Naive thymus-derived CD8-positive, alpha-beta T cell (primary cell): ENCODE results near the gene CXCR5. TPM values are rescaled to one million over a fixed set of nuclear protein-coding genes. Genes with fewer than 3 reads are reported as not detected.
A peak's percentile ranks its signal among the peaks of the same experiment; 100 is the strongest.

Experiments used
- ATAC-seq, 2 donors: fragments of 150-1000 bp; cut with Tn5 transposase in 1 of 2; sonication (Bioruptor Pico), chemical (Tn5 transposase) in 1 of 2; 1 replicate in 1 of 2; 2 replicates in 1 of 2; pipeline ENCODE4 v1.10.0; 2021; ENCODE audit warnings: mild to moderate bottlenecking in 2 of 2, moderate library complexity in 2 of 2
- POLR2A ChIA-PET: fragments of 350-600 bp; sonication (Branson Sonifier 250); formaldehyde crosslinking; loops from one replicate; lab custom pipeline; 2021; ENCODE audit warnings: antibody characterized with exemption; lab: Charles Lee
- DNase-seq, 10 donors: peaks; one replicate each; pipeline versions ENCODE4 v3.0.0 to v3.0.0-alpha.2; 2020 to 2022
- H3K27ac Mint-ChIP-seq, 10 donors: one replicate each; pipeline ENCODE4 v1.8.0; 2020 to 2022; ENCODE audit warnings: mild to moderate bottlenecking in 10 of 10, mixed read lengths in 10 of 10, moderate library complexity in 4 of 10, inconsistent platforms in 1 of 10
- H3K27me3 Mint-ChIP-seq, 5 donors: one replicate each; pipeline ENCODE4 v1.8.0; 2021 to 2022; ENCODE audit warnings: mixed read lengths in 5 of 5
- H3K36me3 Mint-ChIP-seq, 3 donors: one replicate each; pipeline ENCODE4 v1.8.0; 2020 to 2022; ENCODE audit warnings: mixed read lengths in 3 of 3, mild to moderate bottlenecking in 2 of 3, inconsistent platforms in 1 of 3
- H3K4me1 Mint-ChIP-seq, 4 donors: one replicate each; pipeline ENCODE4 v1.8.0; 2021 to 2022; ENCODE audit warnings: mixed read lengths in 4 of 4
- H3K4me3 Mint-ChIP-seq, 10 donors: one replicate each; pipeline ENCODE4 v1.8.0; 2020 to 2022; ENCODE audit warnings: mild to moderate bottlenecking in 10 of 10, mixed read lengths in 10 of 10, moderate library complexity in 6 of 10, inconsistent platforms in 1 of 10
- H3K9me3 Mint-ChIP-seq, 9 donors: one replicate each; pipeline ENCODE4 v1.8.0; 2020 to 2022; ENCODE audit warnings: mixed read lengths in 9 of 9, mild to moderate bottlenecking in 3 of 9, inconsistent platforms in 1 of 9, moderate library complexity in 1 of 9
- polyA plus RNA-seq, 3 donors: library from polyadenylated mRNA; unstranded; fragments of 300-500 nt; fragmentation: Illumina TruSeq; gene quantifications; one replicate each; pipeline ENCODE4 v1.2.3, GENCODE V29; 2021
- total RNA-seq, 8 experiments: library from RNA in 2 of 8; stranded (reverse) in 2 of 8; gene quantifications; one replicate each; pipeline ENCODE4 v1.2.3 and lab custom pipeline; 2021 to 2026

CXCR5 gene
- total and polyA plus RNA-seq, 5 experiments from 2014 or later: 0.17 to 3.5 (median 0.63) TPM

GRCh38 chr11:118892964-118893363 lies 9.3 kb downstream of the CXCR5 start:
- H3K4me1 Mint-ChIP-seq: peaks cover 58 to 99% (median 99%) of the 10 kb centered on the region in 4 donors
- H3K27me3 Mint-ChIP-seq: no peaks in the 10 kb centered on the region
- peak in 1 of 10 donors; percentile 67 for DNase-seq
- POLR2A ChIA-PET: interaction anchor here (0.7 to 7.4 kb wide), 8 partner anchors 8 to 193 kb away, joined by 3 to 130 read pairs (median 6); partner anchors contain the start of gene CXCR5
- H3K36me3 Mint-ChIP-seq: peaks cover 0 to 20% (median 6%) of the 10 kb centered on the region in 3 donors
- peak; percentile 12 to 31 for ATAC-seq
- H3K9me3 Mint-ChIP-seq: no peaks in the 10 kb centered on the region
- H3K4me3 Mint-ChIP-seq: peak overlapping the region; percentile 62 to 91 (median 77)
- H3K27ac Mint-ChIP-seq: peak overlapping the region; percentile 92 to 99 (median 98)

GRCh38 chr11:118893662-118894061 lies 10.0 kb downstream of the CXCR5 start:
- ATAC-seq (no peak), DNase-seq (peak in 1 of 10 donors; percentile 59)
- Mint-ChIP-seq H3K27me3 (no peaks in the 10 kb centered on the region), H3K36me3 (peaks cover 0 to 25% (median 6%) of the 10 kb centered on the region in 3 donors), H3K4me1 (peaks cover 55 to 97% (median 94%) of the 10 kb centered on the region in 4 donors), H3K4me3 (peak overlapping the region; percentile 16 to 91 (median 77)), H3K27ac (peak overlapping the region; percentile 92 to 99 (median 98)), H3K9me3 (no peaks in the 10 kb centered on the region)
- POLR2A ChIA-PET: interaction anchor here (1.7 to 7.4 kb wide), 5 partner anchors 10 to 203 kb away, joined by 6 to 130 read pairs (median 16); partner anchors contain the start of gene CXCR5

GRCh38 chr11:118894192-118894591 lies 10.5 kb downstream of the CXCR5 start:
- POLR2A ChIA-PET: interaction anchor here (1.7 to 7.4 kb wide), 10 partner anchors 11 to 203 kb away, joined by 4 to 130 read pairs (median 8); partner anchors contain the start of gene CXCR5
- H3K27ac Mint-ChIP-seq: peak overlapping the region; percentile 92 to 99 (median 98)
- ATAC-seq (no peak), DNase-seq (peak in 1 of 10 donors; percentile 62)
- no peaks in the 10 kb centered on the region for H3K27me3 Mint-ChIP-seq
- H3K9me3 Mint-ChIP-seq: no peaks in the 10 kb centered on the region
- peak overlapping the region; percentile 16 to 91 (median 77) for H3K4me3 Mint-ChIP-seq
- peaks cover 53 to 94% (median 90%) of the 10 kb centered on the region in 4 donors for H3K4me1 Mint-ChIP-seq
- peaks cover 0 to 30% (median 6%) of the 10 kb centered on the region in 3 donors for H3K36me3 Mint-ChIP-seq

DNA sequence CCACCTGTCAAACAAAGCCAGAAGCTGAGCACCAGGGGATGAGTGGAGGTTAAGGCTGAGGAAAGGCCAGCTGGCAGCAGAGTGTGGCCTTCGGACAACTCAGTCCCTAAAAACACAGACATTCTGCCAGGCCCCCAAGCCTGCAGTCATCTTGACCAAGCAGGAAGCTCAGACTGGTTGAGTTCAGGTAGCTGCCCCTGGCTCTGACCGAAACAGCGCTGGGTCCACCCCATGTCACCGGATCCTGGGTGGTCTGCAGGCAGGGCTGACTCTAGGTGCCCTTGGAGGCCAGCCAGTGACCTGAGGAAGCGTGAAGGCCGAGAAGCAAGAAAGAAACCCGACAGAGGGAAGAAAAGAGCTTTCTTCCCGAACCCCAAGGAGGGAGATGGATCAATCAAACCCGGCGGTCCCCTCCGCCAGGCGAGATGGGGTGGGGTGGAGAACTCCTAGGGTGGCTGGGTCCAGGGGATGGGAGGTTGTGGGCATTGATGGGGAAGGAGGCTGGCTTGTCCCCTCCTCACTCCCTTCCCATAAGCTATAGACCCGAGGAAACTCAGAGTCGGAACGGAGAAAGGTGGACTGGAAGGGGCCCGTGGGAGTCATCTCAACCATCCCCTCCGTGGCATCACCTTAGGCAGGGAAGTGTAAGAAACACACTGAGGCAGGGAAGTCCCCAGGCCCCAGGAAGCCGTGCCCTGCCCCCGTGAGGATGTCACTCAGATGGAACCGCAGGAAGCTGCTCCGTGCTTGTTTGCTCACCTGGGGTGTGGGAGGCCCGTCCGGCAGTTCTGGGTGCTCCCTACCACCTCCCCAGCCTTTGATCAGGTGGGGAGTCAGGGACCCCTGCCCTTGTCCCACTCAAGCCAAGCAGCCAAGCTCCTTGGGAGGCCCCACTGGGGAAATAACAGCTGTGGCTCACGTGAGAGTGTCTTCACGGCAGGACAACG lies 11.7 kb downstream of the CXCR5 start:
- POLR2A ChIA-PET: interaction anchor here (0.5 to 7.4 kb wide), 23 partner anchors 10 to 204 kb away, joined by 3 to 130 read pairs (median 6); partner anchors contain the start of genes CENATAC and CXCR5
- Mint-ChIP-seq H3K27me3 (no peaks in the 10 kb centered on the region), H3K36me3 (peaks cover 0 to 36% (median 5%) of the 10 kb centered on the region in 3 donors), H3K4me1 (peaks cover 44 to 88% (median 84%) of the 10 kb centered on the region in 4 donors), H3K4me3 (peak overlapping the region; percentile 61 to 91 (median 78)), H3K9me3 (no peaks in the 10 kb centered on the region), H3K27ac (peak overlapping the region; percentile 92 to 99 (median 98))
- DNase-seq (peak; percentile 63 to 88 (median 80)), ATAC-seq (peak; percentile 72 to 85)

DNA sequence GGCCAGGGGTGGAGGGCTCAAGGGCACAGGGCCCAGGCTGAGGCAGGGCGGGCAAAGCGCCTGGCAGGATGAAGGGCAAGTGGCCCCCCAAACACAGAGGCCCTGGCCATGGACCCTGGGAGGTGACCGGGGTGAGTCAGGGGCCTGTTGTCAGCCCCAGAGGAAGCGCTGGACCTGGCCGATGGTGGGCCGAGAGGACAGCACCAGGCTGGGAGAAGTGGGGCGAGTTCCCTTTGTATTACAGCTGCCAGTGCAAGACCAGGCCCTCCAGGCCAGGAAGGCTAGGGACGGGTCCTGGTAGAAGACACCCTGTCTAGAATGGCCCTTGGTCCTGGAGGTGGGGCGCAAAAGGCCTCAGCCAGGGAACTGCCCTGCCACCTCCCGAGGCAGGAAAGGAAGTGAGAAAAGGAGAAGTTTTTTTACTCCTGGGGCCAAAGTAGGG lies 12.8 kb downstream of the CXCR5 start:
- H3K27me3 Mint-ChIP-seq: no peaks in the 10 kb centered on the region
- DNase-seq (peak in 1 of 10 donors; percentile 43), ATAC-seq (no peak)
- H3K4me3 Mint-ChIP-seq: peak overlapping the region in 8 of 10 donors; percentile 7 to 73 (median 44)
- H3K36me3 Mint-ChIP-seq: peaks cover 0 to 47% (median 6%) of the 10 kb centered on the region in 3 donors
- H3K4me1 Mint-ChIP-seq: peaks cover 46 to 88% (median 80%) of the 10 kb centered on the region in 4 donors
- no peaks in the 10 kb centered on the region for H3K9me3 Mint-ChIP-seq
- POLR2A ChIA-PET: interaction anchor here (0.5 to 7.4 kb wide), 6 partner anchors 27 to 206 kb away, joined by 4 to 130 read pairs (median 10); partner anchors contain the start of gene CENATAC
- H3K27ac Mint-ChIP-seq: peak overlapping the region; percentile 92 to 99 (median 98)

DNA sequence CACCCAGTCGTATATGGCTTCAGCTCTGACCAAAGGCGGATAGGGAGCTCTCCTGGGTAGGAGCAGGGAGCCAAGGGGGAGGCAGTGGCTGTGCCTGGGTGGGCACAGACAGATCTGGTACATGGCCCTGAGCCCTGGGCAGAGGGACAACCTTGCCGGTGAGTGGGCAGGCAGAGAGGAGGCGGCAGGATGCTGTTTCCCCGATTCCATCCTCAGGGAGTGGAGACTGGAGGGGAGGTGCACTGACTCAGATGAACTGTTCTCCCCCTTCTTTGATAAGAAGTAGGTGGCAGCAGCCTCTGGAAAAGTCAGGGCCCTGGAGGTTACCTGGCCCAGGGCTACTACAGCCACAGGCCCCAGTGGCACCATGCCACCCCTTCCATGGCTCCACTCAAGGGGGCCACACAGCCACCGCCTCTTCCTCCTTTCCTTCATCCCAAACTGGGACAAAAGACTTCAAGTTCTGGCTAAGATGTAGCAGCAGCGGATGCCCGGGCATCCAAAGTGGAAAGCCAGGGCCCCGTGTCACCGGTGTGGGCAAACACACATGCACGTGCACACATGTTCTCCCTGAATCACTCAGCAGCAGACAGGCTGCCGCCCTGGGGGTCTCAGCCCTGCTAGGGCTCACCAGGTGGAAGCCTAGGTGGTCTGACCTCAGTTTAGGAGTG lies 13.4 kb downstream of the CXCR5 start:
- no peaks in the 10 kb centered on the region for H3K27me3 Mint-ChIP-seq
- no peak for ATAC-seq
- H3K4me3 Mint-ChIP-seq: peak overlapping the region in 9 of 10 donors; percentile 19 to 73 (median 48)
- peaks cover 0 to 1% (median 0%) of the 10 kb centered on the region in 9 donors for H3K9me3 Mint-ChIP-seq
- H3K27ac Mint-ChIP-seq: peak overlapping the region; percentile 85 to 99 (median 96)
- H3K36me3 Mint-ChIP-seq: peaks cover 0 to 52% (median 7%) of the 10 kb centered on the region in 3 donors
- peak in 1 of 10 donors; percentile 37 for DNase-seq
- POLR2A ChIA-PET: interaction anchor here (0.9 to 7.4 kb wide), 4 partner anchors 28 to 206 kb away, joined by 3 to 130 read pairs (median 14); no protein-coding TSS in a partner anchor
- H3K4me1 Mint-ChIP-seq: peaks cover 45 to 87% (median 78%) of the 10 kb centered on the region in 4 donors

DNA sequence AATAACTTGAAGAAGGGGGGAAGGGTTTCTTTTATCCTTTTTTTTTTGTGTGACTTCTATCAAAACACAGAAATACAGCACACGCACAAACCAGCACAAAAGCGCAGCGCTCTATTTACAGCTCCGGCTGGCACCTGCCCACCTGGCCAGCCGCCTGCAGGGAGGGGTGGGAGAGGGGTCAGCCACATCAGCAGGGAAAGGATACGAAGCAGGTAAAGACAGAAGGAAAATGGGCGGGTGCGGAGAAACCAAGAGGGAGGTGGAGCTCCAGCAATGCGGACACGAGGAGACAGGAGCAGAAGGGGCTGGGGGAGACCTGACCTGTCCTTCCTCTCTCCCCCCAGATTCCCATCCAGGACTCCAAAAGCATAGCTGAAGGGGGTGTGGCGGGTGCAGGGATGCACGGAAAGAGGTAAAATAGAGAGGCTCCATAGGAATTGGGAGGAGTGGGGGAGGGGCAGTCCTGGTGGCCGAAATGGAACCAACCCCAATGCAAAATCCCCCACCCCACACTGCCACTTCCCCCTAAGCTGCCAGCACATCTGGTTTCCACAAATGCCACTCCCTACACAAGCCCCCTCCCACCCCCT lies 14.1 kb downstream of the CXCR5 start:
- peaks cover 0 to 59% (median 7%) of the 10 kb centered on the region in 3 donors for H3K36me3 Mint-ChIP-seq
- DNase-seq: no peak
- POLR2A ChIA-PET: interaction anchor here (0.7 to 3.1 kb wide), 4 partner anchors 12 to 113 kb away, joined by 3 to 20 read pairs (median 4); no protein-coding TSS in a partner anchor
- no peaks in the 10 kb centered on the region for H3K27me3 Mint-ChIP-seq
- peak overlapping the region in 9 of 10 donors; percentile 8 to 64 (median 39) for H3K4me3 Mint-ChIP-seq
- peaks cover 42 to 80% (median 72%) of the 10 kb centered on the region in 4 donors for H3K4me1 Mint-ChIP-seq
- peak overlapping the region; percentile 85 to 99 (median 96) for H3K27ac Mint-ChIP-seq
- ATAC-seq: no peak
- H3K9me3 Mint-ChIP-seq: peaks cover 0 to 2% (median 0%) of the 10 kb centered on the region in 9 donors

DNA sequence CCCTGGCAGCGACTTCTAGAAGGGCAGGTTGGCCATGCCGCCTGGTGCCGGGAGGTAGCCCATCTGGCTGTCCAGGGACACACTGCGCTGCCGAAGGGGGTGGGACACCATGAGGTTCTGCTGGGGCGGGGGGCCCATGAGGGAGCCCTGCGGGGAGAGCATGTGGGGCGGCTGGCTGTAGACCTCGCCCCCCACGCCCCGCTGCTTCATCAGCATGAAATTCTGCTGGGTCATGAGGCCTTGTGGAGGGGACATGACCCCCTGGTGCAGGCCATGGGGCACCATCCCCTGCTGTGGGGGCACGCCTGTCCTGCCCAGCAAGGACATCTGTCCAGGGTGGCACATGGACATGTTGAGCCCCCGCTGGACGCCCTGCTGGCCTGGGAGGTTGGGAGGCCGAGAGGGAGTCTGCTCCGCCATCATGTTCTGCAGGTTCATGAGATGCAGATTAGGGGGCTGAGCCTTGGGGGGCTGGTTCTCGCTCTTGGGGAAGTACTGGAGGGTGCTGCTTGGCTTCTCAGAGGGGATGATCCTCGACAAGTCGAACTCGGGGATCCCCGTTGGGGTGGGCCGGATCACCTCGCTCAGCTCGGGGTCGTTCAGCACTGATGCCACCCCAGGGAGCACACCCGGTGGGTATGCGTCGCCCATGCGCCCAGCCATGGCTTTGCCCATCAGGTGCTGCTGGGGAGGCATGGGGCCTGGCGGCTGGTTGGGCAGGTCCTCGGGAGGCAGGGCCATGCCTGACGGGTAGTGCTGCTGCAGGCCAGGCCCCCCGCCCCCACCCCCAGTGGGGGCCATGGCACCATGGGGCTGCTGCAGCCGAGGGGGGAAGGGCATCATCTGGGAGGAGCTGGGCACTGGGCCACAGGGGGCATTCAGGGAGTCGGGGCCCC lies 15.0 kb downstream of the CXCR5 start:
- DNase-seq (no peak), ATAC-seq (no peak)
- H3K27ac Mint-ChIP-seq: peak overlapping the region in 9 of 10 donors; percentile 15 to 85 (median 53)
- H3K4me1 Mint-ChIP-seq: peaks cover 38 to 77% (median 64%) of the 10 kb centered on the region in 4 donors
- H3K4me3 Mint-ChIP-seq: peak overlapping the region in 2 of 10 donors; percentile 33 to 41
- peaks cover 0 to 64% (median 7%) of the 10 kb centered on the region in 3 donors for H3K36me3 Mint-ChIP-seq
- POLR2A ChIA-PET: interaction anchor here (0.6 to 3.1 kb wide), 6 partner anchors 13 to 206 kb away, joined by 3 to 20 read pairs (median 4); no protein-coding TSS in a partner anchor
- H3K27me3 Mint-ChIP-seq: no peaks in the 10 kb centered on the region
- peaks cover 0 to 2% (median 0%) of the 10 kb centered on the region in 9 donors for H3K9me3 Mint-ChIP-seq

GRCh38 chr11:118899296-118899688 lies 15.6 kb downstream of the CXCR5 start:
- Mint-ChIP-seq H3K9me3 (peaks cover 0 to 2% (median 0%) of the 10 kb centered on the region in 9 donors), H3K4me1 (peaks cover 32 to 72% (median 57%) of the 10 kb centered on the region in 4 donors), H3K27me3 (no peaks in the 10 kb centered on the region), H3K27ac (peak overlapping the region in 8 of 10 donors; percentile 8 to 93 (median 58)), H3K36me3 (peaks cover 0 to 67% (median 7%) of the 10 kb centered on the region in 3 donors), H3K4me3 (peak overlapping the region in 1 of 10 donors; percentile 10)
- ATAC-seq (no peak), DNase-seq (no peak)
- POLR2A ChIA-PET: interaction anchor here (0.6 to 3.1 kb wide), 5 partner anchors 9 to 207 kb away, joined by 3 to 20 read pairs (median 3); no protein-coding TSS in a partner anchor

GRCh38 chr11:118899706-118900360 lies 16.1 kb downstream of the CXCR5 start:
- Mint-ChIP-seq H3K27me3 (no peaks in the 10 kb centered on the region), H3K4me1 (peaks cover 28 to 71% (median 52%) of the 10 kb centered on the region in 4 donors), H3K36me3 (peaks cover 0 to 71% (median 7%) of the 10 kb centered on the region in 3 donors), H3K9me3 (peaks cover 0 to 2% (median 0%) of the 10 kb centered on the region in 9 donors), H3K27ac (peak overlapping the region; percentile 14 to 93 (median 73)), H3K4me3 (peak overlapping the region in 1 of 10 donors; percentile 10)
- POLR2A ChIA-PET: interaction anchor here (0.6 to 4.4 kb wide), 6 partner anchors 10 to 207 kb away, joined by 3 to 24 read pairs (median 4); no protein-coding TSS in a partner anchor
- DNase-seq: no peak
- ATAC-seq: no peak
